ENCODE results near the gene HSPB7.
A peak's percentile ranks its signal among the peaks of the same experiment; 100 is the strongest.
"Not testable (repeated sequence)": the region's sequence is repeated elsewhere in the genome, so short reads cannot be mapped to it uniquely, and the experiment has no call there.

The HSPB7 gene

GRCh38 chr1:16017461-16018303 lies at the start of gene HSPB7:
Gene HSPB7, minus strand, starts transcription at chr1:16018043. Its CDS starts 80 bp downstream, at chr1:16017963.
- no peak for DNase-seq

- DNase-seq = no peak
These were observed 49.4 kb upstream of the HSPB7 start for GRCh38 chr1:16067127-16067768.

- DNase-seq = no peak
These were observed 48.4 kb upstream of the HSPB7 start for GRCh38 chr1:16066245-16066644.

- no peak for DNase-seq
These were observed 47.4 kb upstream of the HSPB7 start for GRCh38 chr1:16065269-16065576.

- no peak for DNase-seq
These were observed 46.9 kb upstream of the HSPB7 start for GRCh38 chr1:16064536-16065268.

- DNase-seq = no peak
These were observed 46.1 kb upstream of the HSPB7 start for GRCh38 chr1:16063921-16064320.

GRCh38 chr1:16063226-16063829 lies 45.5 kb upstream of the HSPB7 start:
- DNase-seq = no peak

- not testable (repeated sequence) for DNase-seq
These were observed 44.8 kb upstream of the HSPB7 start for GRCh38 chr1:16062687-16063075.

GRCh38 chr1:16061989-16062686 lies 44.3 kb upstream of the HSPB7 start:
- DNase-seq = not testable (repeated sequence)

- DNase-seq = no peak
These were observed 43.4 kb upstream of the HSPB7 start for GRCh38 chr1:16061266-16061665.

- not testable (repeated sequence) for DNase-seq
These were observed 40.7 kb upstream of the HSPB7 start for GRCh38 chr1:16058394-16059120.

GRCh38 chr1:16057314-16057915 lies 39.6 kb upstream of the HSPB7 start:
- DNase-seq = not testable (repeated sequence)

GRCh38 chr1:16056521-16056912 lies 38.7 kb upstream of the HSPB7 start:
- not testable (repeated sequence) for DNase-seq

- peak; percentile 62 to 77 for DNase-seq
These were observed 38.0 kb upstream of the HSPB7 start for GRCh38 chr1:16055613-16056520.

GRCh38 chr1:16054598-16055540 lies 37.0 kb upstream of the HSPB7 start:
- no peak for DNase-seq

- DNase-seq = no peak
These were observed 36.1 kb upstream of the HSPB7 start for GRCh38 chr1:16053781-16054502.

GRCh38 chr1:16051949-16052348 lies 34.1 kb upstream of the HSPB7 start:
- DNase-seq = not testable (repeated sequence)

- DNase-seq = no peak
These were observed 33.2 kb upstream of the HSPB7 start for GRCh38 chr1:16051039-16051438.

GRCh38 chr1:16050328-16050727 lies 32.5 kb upstream of the HSPB7 start:
- no peak for DNase-seq
